ENCODE results near the gene IL17RE. TPM values are rescaled to one million over a fixed set of nuclear protein-coding genes. Genes with fewer than 3 reads are reported as not detected.

Gene IL17RE
- total RNA-seq, 4 donors from 2014 or later, result 0.99 to 1.7 (median 1.2) TPM

- no peak overlapping the region for H3K27ac ChIP-seq (replicated peaks in 1 of 4)
- H3K4me1 ChIP-seq, result peaks cover 1 to 27% (median 10%) of the 10 kb centered on the region in 4 donors
- H3K4me3 ChIP-seq, result no peak overlapping the region
- no peak for DNase-seq (ENCODE audit: extremely low spot score)
- H3K36me3 ChIP-seq, result peaks cover 20 to 70% (median 65%) of the 10 kb centered on the region in 4 donors
- H3K27me3 ChIP-seq, result no peaks in the 10 kb centered on the region
- 93% methylated on average over 6 of the region's 10 CpGs for WGBS
- TF ChIP-seq POLR2A (IDR thresholded peaks at IDR 0.05; ENCODE audit: low read depth) (no peak), CTCF (IDR thresholded peaks at IDR 0.05) (no peak)
- intact Hi-C loops (cut with DNase I), result no loop called here
- H3K9me3 ChIP-seq, result no peaks in the 10 kb centered on the region
Observed at GRCh38 chr3:9940746-9941145, 38.1 kb downstream of the IL17RE start.

DNA sequence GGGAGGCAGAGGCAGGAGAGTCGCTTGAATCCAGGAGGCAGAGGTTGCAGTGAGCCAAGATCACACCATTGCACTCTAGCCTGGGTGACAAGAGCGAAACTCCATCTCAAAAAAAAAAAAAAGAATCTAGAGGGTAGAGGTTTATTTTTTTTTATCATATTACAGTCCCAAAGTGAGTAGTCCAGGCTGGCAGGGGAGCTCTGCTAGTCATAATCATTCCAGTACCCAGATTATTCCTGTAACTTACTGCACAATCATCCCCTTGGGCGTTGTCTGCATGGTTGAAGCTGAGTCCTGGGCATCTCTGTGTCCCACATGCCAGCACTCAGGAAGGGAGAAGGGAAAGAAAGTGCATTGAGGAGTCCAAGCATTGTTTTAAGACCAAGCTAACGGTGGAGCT is 39.5 kb downstream of the IL17RE start:
- intact Hi-C loops (cut with DNase I), result no loop called here
- DNase-seq (ENCODE audit: extremely low spot score), result no peak
- peaks cover 7 to 27% (median 18%) of the 10 kb centered on the region in 4 donors for H3K4me1 ChIP-seq
- TF ChIP-seq EP300 (IDR thresholded peaks at IDR 0.05), result no peak
- no peak for TF ChIP-seq POLR2AphosphoS5 (IDR thresholded peaks at IDR 0.05)
- TF ChIP-seq CTCF (IDR thresholded peaks at IDR 0.05), result no peak
- TF ChIP-seq POLR2A (IDR thresholded peaks at IDR 0.05; ENCODE audit: low read depth), result no peak
- no peak overlapping the region for H3K27ac ChIP-seq (replicated peaks in 1 of 4)
- H3K27me3 ChIP-seq, result peaks cover 0 to 4% (median 0%) of the 10 kb centered on the region in 4 donors
- no peak overlapping the region for H3K4me3 ChIP-seq
- peaks cover 18 to 55% (median 52%) of the 10 kb centered on the region in 4 donors for H3K36me3 ChIP-seq
- H3K9me3 ChIP-seq, result no peaks in the 10 kb centered on the region
- WGBS, result 79% methylated on average over 4 of the region's 4 CpGs

- H3K27me3 ChIP-seq, result peaks cover 0 to 6% (median 0%) of the 10 kb centered on the region in 4 donors
- H3K9me3 ChIP-seq, result no peaks in the 10 kb centered on the region
- intact Hi-C loops (cut with DNase I), result no loop called here
- peaks cover 10 to 46% (median 43%) of the 10 kb centered on the region in 4 donors for H3K36me3 ChIP-seq
- no peak for TF ChIP-seq EP300 (IDR thresholded peaks at IDR 0.05)
- TF ChIP-seq CTCF (IDR thresholded peaks at IDR 0.05), result no peak
- no peak for TF ChIP-seq POLR2AphosphoS5 (IDR thresholded peaks at IDR 0.05)
- TF ChIP-seq POLR2A (IDR thresholded peaks at IDR 0.05; ENCODE audit: low read depth), result no peak
- no peak for DNase-seq (ENCODE audit: extremely low spot score)
- WGBS, result 86% methylated on average over 10 of the region's 11 CpGs
- H3K4me1 ChIP-seq, result peaks cover 13 to 32% (median 27%) of the 10 kb centered on the region in 4 donors
- H3K4me3 ChIP-seq, result no peak overlapping the region
- H3K27ac ChIP-seq (replicated peaks in 1 of 4), result no peak overlapping the region
Observed at GRCh38 chr3:9942934-9943690, 40.5 kb downstream of the IL17RE start.

DNA sequence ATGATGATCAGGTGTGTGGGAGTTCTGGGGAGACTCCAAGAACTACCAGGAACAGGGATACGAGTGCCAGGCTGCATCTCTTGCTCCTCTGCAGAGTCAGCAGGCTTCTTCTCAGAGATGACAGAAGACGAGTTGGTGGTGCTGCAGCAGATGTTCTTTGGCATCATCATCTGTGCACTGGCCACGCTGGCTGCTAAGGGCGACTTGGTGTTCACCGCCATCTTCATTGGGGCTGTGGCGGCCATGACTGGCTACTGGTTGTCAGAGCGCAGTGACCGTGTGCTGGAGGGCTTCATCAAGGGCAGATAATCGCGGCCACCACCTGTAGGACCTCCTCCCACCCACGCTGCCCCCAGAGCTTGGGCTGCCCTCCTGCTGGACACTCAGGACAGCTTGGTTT is 41.6 kb downstream of the IL17RE start:
- peaks cover 13 to 43% (median 30%) of the 10 kb centered on the region in 4 donors for H3K4me1 ChIP-seq
- TF ChIP-seq CTCF (IDR thresholded peaks at IDR 0.05), result no peak
- intact Hi-C loops (cut with DNase I), result no loop called here
- H3K27me3 ChIP-seq, result peaks cover 0 to 6% (median 0%) of the 10 kb centered on the region in 4 donors
- DNase-seq (ENCODE audit: extremely low spot score), result no peak
- H3K4me3 ChIP-seq, result no peak overlapping the region
- peaks cover 10 to 49% (median 44%) of the 10 kb centered on the region in 4 donors for H3K36me3 ChIP-seq
- no peaks in the 10 kb centered on the region for H3K9me3 ChIP-seq
- H3K27ac ChIP-seq (replicated peaks in 1 of 4), result no peak overlapping the region
- WGBS, result 91% methylated on average over 7 of the region's 11 CpGs

Measured in esophagus muscularis mucosa (tissue), 4 donors.